ENCODE results near the gene ITGA2.

DNA sequence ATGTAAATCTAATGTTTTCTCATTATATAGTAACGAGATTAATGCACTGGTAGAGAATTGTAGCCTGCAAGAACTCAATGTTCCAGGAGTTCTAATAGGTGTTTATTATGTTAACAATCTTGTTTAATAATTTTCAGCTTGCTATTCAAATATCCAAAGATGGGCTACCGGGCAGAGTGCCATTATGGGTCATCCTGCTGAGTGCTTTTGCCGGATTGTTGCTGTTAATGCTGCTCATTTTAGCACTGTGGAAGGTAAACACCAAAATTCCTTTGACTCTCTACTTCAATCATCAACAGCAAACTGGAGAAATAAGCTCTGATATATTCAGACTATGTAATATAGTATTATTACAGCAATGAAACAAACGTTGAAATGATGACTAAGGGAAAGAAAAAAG is 41.9 kb upstream of the ITGA2 start:
- TF ChIP-seq, protein P1, sequence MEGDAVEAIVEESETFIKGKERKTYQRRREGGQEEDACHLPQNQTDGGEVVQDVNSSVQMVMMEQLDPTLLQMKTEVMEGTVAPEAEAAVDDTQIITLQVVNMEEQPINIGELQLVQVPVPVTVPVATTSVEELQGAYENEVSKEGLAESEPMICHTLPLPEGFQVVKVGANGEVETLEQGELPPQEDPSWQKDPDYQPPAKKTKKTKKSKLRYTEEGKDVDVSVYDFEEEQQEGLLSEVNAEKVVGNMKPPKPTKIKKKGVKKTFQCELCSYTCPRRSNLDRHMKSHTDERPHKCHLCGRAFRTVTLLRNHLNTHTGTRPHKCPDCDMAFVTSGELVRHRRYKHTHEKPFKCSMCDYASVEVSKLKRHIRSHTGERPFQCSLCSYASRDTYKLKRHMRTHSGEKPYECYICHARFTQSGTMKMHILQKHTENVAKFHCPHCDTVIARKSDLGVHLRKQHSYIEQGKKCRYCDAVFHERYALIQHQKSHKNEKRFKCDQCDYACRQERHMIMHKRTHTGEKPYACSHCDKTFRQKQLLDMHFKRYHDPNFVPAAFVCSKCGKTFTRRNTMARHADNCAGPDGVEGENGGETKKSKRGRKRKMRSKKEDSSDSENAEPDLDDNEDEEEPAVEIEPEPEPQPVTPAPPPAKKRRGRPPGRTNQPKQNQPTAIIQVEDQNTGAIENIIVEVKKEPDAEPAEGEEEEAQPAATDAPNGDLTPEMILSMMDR (IDR thresholded peaks at IDR 0.05) = no peak
- no peak for TF ChIP-seq POLR2A (IDR thresholded peaks at IDR 0.05)

Data from testis (tissue), 2 donors.